HepG2 (cell line): ENCODE measurements around the gene HNRNPA0. TPM values are rescaled to one million over a fixed set of nuclear protein-coding genes. Genes with fewer than 3 reads are reported as not detected.

ENCODE experiments used
- ATAC-seq: fragments of 200-7000 bp; cut with Tn5 transposase; 3 replicates; pipeline ENCODE4 v1.9.1; 2020; ENCODE audit warnings: mild to moderate bottlenecking, moderate library complexity
- BruUV-seq: library from RNA; stranded (reverse); fragments of 400-500 nt; replicated peaks from 2 replicates; lab custom pipeline; 2021; lab: Mats Ljungman, UMichigan
- CTCF ChIA-PET: fragments of 300-600 bp; formaldehyde crosslinking; extraction: SDS; loops from one replicate; lab custom pipeline; 2021; ENCODE audit warnings: low total read pairs, inconsistent platforms, low intra/inter-chr PET ratio; lab: Yijun Ruan, JAX
- POLR2A ChIA-PET: fragments of 350-600 bp; sonication (Branson Sonifier 250); formaldehyde crosslinking; loops from one replicate; lab custom pipeline; 2020; ENCODE audit warnings: antibody characterized with exemption, inconsistent platforms; lab: Yijun Ruan, JAX
- DNase-seq: peaks from one replicate; pipeline ENCODE4 v3.0.0-alpha.2; 2015; ENCODE audit warnings: low spot score
- FAIRE-seq: peaks from 3 replicates; lab custom pipeline; 2011; peaks lifted over from hg19 to GRCh38; lab: Jason Lieb, UNC
- H2AFZ ChIP-seq: one replicate; pipeline ENCODE4 v1.6.1; 2011; ENCODE audit warnings: low read length, inconsistent platforms
- H3K27ac ChIP-seq: fragments of 300-600 bp; 3 replicates; pipeline ENCODE4 v1.8.0; 2011; ENCODE audit warnings: mixed run types, mild to moderate bottlenecking, mixed read lengths, low read length, inconsistent platforms; ENCODE audit not compliant: insufficient read depth; ENCODE audit errors: extremely low read length
- H3K27me3 ChIP-seq, 2 experiments: fragments of 200-600 bp in 1 of 2; 2 replicates in 1 of 2; 3 replicates in 1 of 2; pipeline versions ENCODE4 v1.6.0 to v1.8.0; 2011; ENCODE audit warnings: low read length in 2 of 2, mild to moderate bottlenecking in 2 of 2, moderate library complexity in 2 of 2, inconsistent platforms in 1 of 2; ENCODE audit not compliant: insufficient read depth in 2 of 2, control insufficient read depth in 1 of 2
- H3K36me3 ChIP-seq, 2 experiments: fragments of 200-600 bp in 1 of 2; replicated peaks in 1 of 2; 2 replicates in 1 of 2; 3 replicates in 1 of 2; pipeline versions ENCODE4 v1.5.1 to v1.8.0; 2011; ENCODE audit warnings: low read length in 2 of 2, inconsistent platforms in 1 of 2; ENCODE audit not compliant: insufficient read depth in 2 of 2, control insufficient read depth in 1 of 2
- H3K4me1 ChIP-seq: 2 replicates; pipeline ENCODE4 v1.5.1; 2012; ENCODE audit warnings: low read length, inconsistent platforms; ENCODE audit not compliant: insufficient read depth
- H3K4me2 ChIP-seq: 2 replicates; pipeline ENCODE4 v1.6.0; 2011; ENCODE audit warnings: low read depth, low read length, inconsistent platforms
- H3K4me3 ChIP-seq, 3 experiments: fragments of 200-600 bp in 1 of 3; sonication (generic), shearing (Covaris generic) in 1 of 3; replicated peaks in 1 of 3; 2 replicates each; pipeline ENCODE4 v1.5.1; 2011 to 2016; ENCODE audit warnings: low read length in 3 of 3, inconsistent platforms in 2 of 3, low read depth in 2 of 3, mild to moderate bottlenecking in 2 of 3, control low read depth in 1 of 3, mixed read lengths in 1 of 3; ENCODE audit not compliant: insufficient read depth in 1 of 3
- H3K79me2 ChIP-seq: one replicate; pipeline ENCODE4 v1.6.1; 2011; ENCODE audit warnings: low read length, inconsistent platforms; ENCODE audit not compliant: insufficient read depth
- H3K9ac ChIP-seq: 2 replicates; pipeline ENCODE4 v1.6.0; 2011; ENCODE audit warnings: mild to moderate bottlenecking, low read depth, low read length, inconsistent platforms; ENCODE audit not compliant: insufficient read depth
- H3K9me3 ChIP-seq: 2 replicates; pipeline ENCODE4 v1.5.1; 2012; ENCODE audit warnings: mild to moderate bottlenecking, low read length
- H4K20me1 ChIP-seq: 2 replicates; pipeline ENCODE4 v1.6.0; 2011; ENCODE audit warnings: inconsistent platforms, mild to moderate bottlenecking, low read length, moderate library complexity; ENCODE audit not compliant: insufficient read depth
- GATA4 ChIP-seq: sonication (generic); IDR thresholded peaks from 2 replicates; pipeline ENCODE4 v1.6.1; 2016; ENCODE audit warnings: antibody characterized with exemption, low read depth, borderline replicate concordance
- GLI4 ChIP-seq: sonication (generic); formaldehyde crosslinking; IDR thresholded peaks from 2 replicates; pipeline ENCODE4 v1.5.1; 2020; ENCODE audit warnings: missing genetic modification reagents, mild to moderate bottlenecking, moderate library complexity, borderline replicate concordance
- JUN ChIP-seq: sonication (generic); formaldehyde crosslinking; IDR thresholded peaks from 2 replicates; pipeline ENCODE4 v1.4.0; 2020; ENCODE audit warnings: mild to moderate bottlenecking, missing genetic modification reagents
- KLF12 ChIP-seq: sonication (generic); formaldehyde crosslinking; IDR thresholded peaks from 2 replicates; pipeline ENCODE4 v1.4.0; 2020; ENCODE audit warnings: missing genetic modification reagents, borderline replicate concordance
- SP5 ChIP-seq: IDR thresholded peaks from 2 replicates; pipeline ENCODE4 v1.6.1; 2016; ENCODE audit warnings: low read depth, borderline replicate concordance
- ZC3H4 ChIP-seq: sonication (generic); formaldehyde crosslinking; IDR thresholded peaks from 2 replicates; pipeline ENCODE4 v1.4.0; 2020; ENCODE audit warnings: missing genetic modification reagents, borderline replicate concordance
- ZNF20 ChIP-seq: sonication (generic); formaldehyde crosslinking; IDR thresholded peaks from 2 replicates; pipeline ENCODE4 v1.4.0; 2020; ENCODE audit warnings: mild to moderate bottlenecking, moderate library complexity, missing genetic modification reagents
- ZNF563 ChIP-seq: sonication (generic); formaldehyde crosslinking; IDR thresholded peaks from 2 replicates; pipeline ENCODE4 v1.8.0; 2022; ENCODE audit warnings: mild to moderate bottlenecking, moderate library complexity, missing genetic modification reagents
- ZNF629 ChIP-seq: sonication (generic); formaldehyde crosslinking; conservative IDR thresholded peaks from 2 replicates; pipeline ENCODE4 v1.5.0; 2020; ENCODE audit warnings: missing genetic modification reagents
- WGBS: methylation state at CpG from one replicate; pipeline ENCODE4 v1.1.6; 2017; ENCODE audit warnings: low lambda C conversion rate; 5-methylcytosine and 5-hydroxymethylcytosine counted together
- in situ Hi-C: cut with HindIII; loops from 2 replicates; pipeline ENCODE4 v1.10.0; 2017; ENCODE audit warnings: low pct_unique_long_range_greater_than_20kb; ENCODE audit not compliant: extremely low pct_ligation_motif_present
- intact Hi-C: fragments of 100-400 bp; cut with micrococcal nuclease; formaldehyde crosslinking; loops from one replicate; pipeline ENCODE4 v1.10.0; 2022; ENCODE audit not compliant: unreplicated experiment
- polyA plus RNA-seq, 8 experiments: library from polyadenylated mRNA; depleted of rRNA in 3 of 8; stranded (reverse) in 7 of 8; unstranded in 1 of 8; fragments of >200 nt; fragmentation: Illumina TruSeq in 4 of 8; extraction: Trizol in 4 of 8; gene quantifications; 2 replicates each; pipeline versions ENCODE4 v1.2.1 to v1.2.3, GENCODE V29; 2011 to 2016; ENCODE audit warnings: low read depth in 4 of 8, missing spikeins in 1 of 8, mixed read lengths in 1 of 8; ENCODE audit not compliant: insufficient read depth in 1 of 8
- total RNA-seq, 5 experiments: library from RNA; depleted of rRNA; stranded (reverse); fragments of >200 nt; fragmentation: Illumina TruSeq; extraction: Trizol; gene quantifications; 2 replicates each; pipeline ENCODE4 v1.2.3, GENCODE V29; 2016; ENCODE audit warnings: low read depth in 1 of 5
- TF ChIP-seq, protein P1 (sequence below): sonication (generic); formaldehyde crosslinking; IDR thresholded peaks from 2 replicates; pipeline ENCODE4 v1.5.0; 2020; ENCODE audit warnings: missing genetic modification reagents
- TF ChIP-seq, protein P2 (sequence below): sonication (generic); formaldehyde crosslinking; IDR thresholded peaks from 2 replicates; pipeline ENCODE4 v1.9.0; 2021; ENCODE audit warnings: missing genetic modification reagents, borderline replicate concordance
- TF ChIP-seq, protein P3 (sequence below): sonication (generic); formaldehyde crosslinking; IDR thresholded peaks from 2 replicates; pipeline ENCODE4 v1.4.0; 2020; ENCODE audit warnings: missing genetic modification reagents
- TF ChIP-seq, protein P4 (sequence below): sonication (generic); formaldehyde crosslinking; IDR thresholded peaks from 2 replicates; pipeline ENCODE4 v1.8.0; 2022; ENCODE audit warnings: missing genetic modification reagents, mild to moderate bottlenecking, moderate library complexity, borderline replicate concordance

The HNRNPA0 gene
- total and polyA plus RNA-seq, 2 of the 13 experiments (the other 11 are each of a cell fraction or from before 2014, with no cell fraction given), result 9.0 to 12.9 TPM

DNA sequence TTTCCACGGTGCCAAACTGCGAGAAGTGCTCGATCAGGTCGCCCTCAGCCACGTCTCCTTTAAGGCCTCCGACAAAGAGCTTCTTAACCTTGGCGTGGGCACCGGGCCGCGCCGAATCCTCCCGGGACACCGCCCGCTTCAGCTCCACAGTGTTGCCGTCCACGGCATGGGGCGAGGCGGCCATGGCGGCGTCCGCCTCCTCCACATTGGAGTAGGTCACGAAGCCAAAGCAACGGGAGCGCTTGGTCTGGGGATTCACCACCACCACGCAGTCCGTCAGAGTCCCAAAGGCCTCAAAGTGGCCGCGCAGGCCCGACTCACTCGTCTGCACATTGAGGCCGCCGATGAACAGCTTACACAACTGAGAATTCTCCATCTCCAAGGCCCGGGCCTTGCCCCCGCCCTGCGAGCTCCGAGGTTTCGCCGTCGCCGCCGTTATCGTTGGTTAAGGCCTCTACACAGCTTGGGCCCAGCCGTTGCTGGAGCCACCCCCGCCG lies 424 bp downstream of the HNRNPA0 start:
- H3K4me1 ChIP-seq, result peaks cover 34% of the 10 kb centered on the region
- H3K36me3 ChIP-seq, result no peaks in the 10 kb centered on the region
- intact Hi-C loops, result loop anchor here (10.0 kb wide), 1 partner anchor 141 kb away; no protein-coding TSS in a partner anchor
- H3K9me3 ChIP-seq, result no peaks in the 10 kb centered on the region
- in situ Hi-C loops, result no loop called here
- no peak overlapping the region for H2AFZ ChIP-seq
- FAIRE-seq (no peak), ATAC-seq (peak; percentile 21), DNase-seq (no peak)
- POLR2A ChIA-PET, result interaction anchor here (0.7 to 1.7 kb wide), 4 partner anchors 18 to 530 kb away, joined by 3 to 7 read pairs (median 4); partner anchors contain the start of gene FAM13B
- under 1% methylated on average over 19 of the region's 45 CpGs for WGBS
- H3K79me2 ChIP-seq, result peaks cover 38% of the 10 kb centered on the region
- H4K20me1 ChIP-seq, result peaks cover 23% of the 10 kb centered on the region
- CTCF ChIA-PET, result no interaction called here
- peak overlapping the region; percentile 89 to 100 (median 98) for H3K4me3 ChIP-seq
- H3K27ac ChIP-seq, result peak overlapping the region; percentile 99
- peak overlapping the region; percentile 70 for H3K4me2 ChIP-seq
- H3K9ac ChIP-seq, result peak overlapping the region; percentile 99
- peaks cover 1 to 8% of the 10 kb centered on the region in 2 experiments; a peak in 2 of 5 replicates for H3K27me3 ChIP-seq
- BruUV-seq, result TSS peak; percentile 75
- TF ChIP-seq ZNF20 (CRISPR knock-in tag), result peak; percentile 39; the same call in 1 of the 2 replicates
- peak; percentile 53; the same call in 1 of the 2 replicates for TF ChIP-seq ZNF563 (CRISPR knock-in tag)
- TF ChIP-seq, protein P1, sequence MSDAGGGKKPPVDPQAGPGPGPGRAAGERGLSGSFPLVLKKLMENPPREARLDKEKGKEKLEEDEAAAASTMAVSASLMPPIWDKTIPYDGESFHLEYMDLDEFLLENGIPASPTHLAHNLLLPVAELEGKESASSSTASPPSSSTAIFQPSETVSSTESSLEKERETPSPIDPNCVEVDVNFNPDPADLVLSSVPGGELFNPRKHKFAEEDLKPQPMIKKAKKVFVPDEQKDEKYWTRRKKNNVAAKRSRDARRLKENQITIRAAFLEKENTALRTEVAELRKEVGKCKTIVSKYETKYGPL, result 0 out of 2 replicates have a peak, but pooled peaks have one; percentile 9
- TF ChIP-seq, protein P2, sequence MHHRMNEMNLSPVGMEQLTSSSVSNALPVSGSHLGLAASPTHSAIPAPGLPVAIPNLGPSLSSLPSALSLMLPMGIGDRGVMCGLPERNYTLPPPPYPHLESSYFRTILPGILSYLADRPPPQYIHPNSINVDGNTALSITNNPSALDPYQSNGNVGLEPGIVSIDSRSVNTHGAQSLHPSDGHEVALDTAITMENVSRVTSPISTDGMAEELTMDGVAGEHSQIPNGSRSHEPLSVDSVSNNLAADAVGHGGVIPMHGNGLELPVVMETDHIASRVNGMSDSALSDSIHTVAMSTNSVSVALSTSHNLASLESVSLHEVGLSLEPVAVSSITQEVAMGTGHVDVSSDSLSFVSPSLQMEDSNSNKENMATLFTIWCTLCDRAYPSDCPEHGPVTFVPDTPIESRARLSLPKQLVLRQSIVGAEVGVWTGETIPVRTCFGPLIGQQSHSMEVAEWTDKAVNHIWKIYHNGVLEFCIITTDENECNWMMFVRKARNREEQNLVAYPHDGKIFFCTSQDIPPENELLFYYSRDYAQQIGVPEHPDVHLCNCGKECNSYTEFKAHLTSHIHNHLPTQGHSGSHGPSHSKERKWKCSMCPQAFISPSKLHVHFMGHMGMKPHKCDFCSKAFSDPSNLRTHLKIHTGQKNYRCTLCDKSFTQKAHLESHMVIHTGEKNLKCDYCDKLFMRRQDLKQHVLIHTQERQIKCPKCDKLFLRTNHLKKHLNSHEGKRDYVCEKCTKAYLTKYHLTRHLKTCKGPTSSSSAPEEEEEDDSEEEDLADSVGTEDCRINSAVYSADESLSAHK (CRISPR knock-in tag), result no peak
- TF ChIP-seq GATA4, result no peak
- TF ChIP-seq, protein P3, sequence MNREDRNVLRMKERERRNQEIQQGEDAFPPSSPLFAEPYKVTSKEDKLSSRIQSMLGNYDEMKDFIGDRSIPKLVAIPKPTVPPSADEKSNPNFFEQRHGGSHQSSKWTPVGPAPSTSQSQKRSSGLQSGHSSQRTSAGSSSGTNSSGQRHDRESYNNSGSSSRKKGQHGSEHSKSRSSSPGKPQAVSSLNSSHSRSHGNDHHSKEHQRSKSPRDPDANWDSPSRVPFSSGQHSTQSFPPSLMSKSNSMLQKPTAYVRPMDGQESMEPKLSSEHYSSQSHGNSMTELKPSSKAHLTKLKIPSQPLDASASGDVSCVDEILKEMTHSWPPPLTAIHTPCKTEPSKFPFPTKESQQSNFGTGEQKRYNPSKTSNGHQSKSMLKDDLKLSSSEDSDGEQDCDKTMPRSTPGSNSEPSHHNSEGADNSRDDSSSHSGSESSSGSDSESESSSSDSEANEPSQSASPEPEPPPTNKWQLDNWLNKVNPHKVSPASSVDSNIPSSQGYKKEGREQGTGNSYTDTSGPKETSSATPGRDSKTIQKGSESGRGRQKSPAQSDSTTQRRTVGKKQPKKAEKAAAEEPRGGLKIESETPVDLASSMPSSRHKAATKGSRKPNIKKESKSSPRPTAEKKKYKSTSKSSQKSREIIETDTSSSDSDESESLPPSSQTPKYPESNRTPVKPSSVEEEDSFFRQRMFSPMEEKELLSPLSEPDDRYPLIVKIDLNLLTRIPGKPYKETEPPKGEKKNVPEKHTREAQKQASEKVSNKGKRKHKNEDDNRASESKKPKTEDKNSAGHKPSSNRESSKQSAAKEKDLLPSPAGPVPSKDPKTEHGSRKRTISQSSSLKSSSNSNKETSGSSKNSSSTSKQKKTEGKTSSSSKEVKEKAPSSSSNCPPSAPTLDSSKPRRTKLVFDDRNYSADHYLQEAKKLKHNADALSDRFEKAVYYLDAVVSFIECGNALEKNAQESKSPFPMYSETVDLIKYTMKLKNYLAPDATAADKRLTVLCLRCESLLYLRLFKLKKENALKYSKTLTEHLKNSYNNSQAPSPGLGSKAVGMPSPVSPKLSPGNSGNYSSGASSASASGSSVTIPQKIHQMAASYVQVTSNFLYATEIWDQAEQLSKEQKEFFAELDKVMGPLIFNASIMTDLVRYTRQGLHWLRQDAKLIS (CRISPR knock-in tag), result 0 out of 2 replicates have a peak, but pooled peaks have one; percentile 50
- TF ChIP-seq, protein P4, sequence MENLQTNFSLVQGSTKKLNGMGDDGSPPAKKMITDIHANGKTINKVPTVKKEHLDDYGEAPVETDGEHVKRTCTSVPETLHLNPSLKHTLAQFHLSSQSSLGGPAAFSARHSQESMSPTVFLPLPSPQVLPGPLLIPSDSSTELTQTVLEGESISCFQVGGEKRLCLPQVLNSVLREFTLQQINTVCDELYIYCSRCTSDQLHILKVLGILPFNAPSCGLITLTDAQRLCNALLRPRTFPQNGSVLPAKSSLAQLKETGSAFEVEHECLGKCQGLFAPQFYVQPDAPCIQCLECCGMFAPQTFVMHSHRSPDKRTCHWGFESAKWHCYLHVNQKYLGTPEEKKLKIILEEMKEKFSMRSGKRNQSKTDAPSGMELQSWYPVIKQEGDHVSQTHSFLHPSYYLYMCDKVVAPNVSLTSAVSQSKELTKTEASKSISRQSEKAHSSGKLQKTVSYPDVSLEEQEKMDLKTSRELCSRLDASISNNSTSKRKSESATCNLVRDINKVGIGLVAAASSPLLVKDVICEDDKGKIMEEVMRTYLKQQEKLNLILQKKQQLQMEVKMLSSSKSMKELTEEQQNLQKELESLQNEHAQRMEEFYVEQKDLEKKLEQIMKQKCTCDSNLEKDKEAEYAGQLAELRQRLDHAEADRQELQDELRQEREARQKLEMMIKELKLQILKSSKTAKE, result 0 out of 2 replicates have a peak, but pooled peaks have one; percentile 7
- peak; percentile 8; the same call in 1 of the 2 replicates for TF ChIP-seq JUN (CRISPR knock-in tag)
- 0 out of 2 replicates have a peak, but pooled peaks have one; percentile 42 for TF ChIP-seq ZC3H4
- TF ChIP-seq GLI4, result no peak
- TF ChIP-seq KLF12 (CRISPR knock-in tag), result 0 out of 2 replicates have a peak, but pooled peaks have one; percentile 13
- TF ChIP-seq ZNF629 (CRISPR knock-in tag), result no peak
- TF ChIP-seq SP5 (CRISPR knock-in tag), result no peak
